ENCODE data around the gene TRABD2B. TPM values are rescaled to one million over a fixed set of nuclear protein-coding genes. Genes with fewer than 3 reads are reported as not detected.

TRABD2B gene
- polyA plus RNA-seq, 1 of the 3 experiments (the other 2 are of a cell fraction), result 0.03 TPM

DNA sequence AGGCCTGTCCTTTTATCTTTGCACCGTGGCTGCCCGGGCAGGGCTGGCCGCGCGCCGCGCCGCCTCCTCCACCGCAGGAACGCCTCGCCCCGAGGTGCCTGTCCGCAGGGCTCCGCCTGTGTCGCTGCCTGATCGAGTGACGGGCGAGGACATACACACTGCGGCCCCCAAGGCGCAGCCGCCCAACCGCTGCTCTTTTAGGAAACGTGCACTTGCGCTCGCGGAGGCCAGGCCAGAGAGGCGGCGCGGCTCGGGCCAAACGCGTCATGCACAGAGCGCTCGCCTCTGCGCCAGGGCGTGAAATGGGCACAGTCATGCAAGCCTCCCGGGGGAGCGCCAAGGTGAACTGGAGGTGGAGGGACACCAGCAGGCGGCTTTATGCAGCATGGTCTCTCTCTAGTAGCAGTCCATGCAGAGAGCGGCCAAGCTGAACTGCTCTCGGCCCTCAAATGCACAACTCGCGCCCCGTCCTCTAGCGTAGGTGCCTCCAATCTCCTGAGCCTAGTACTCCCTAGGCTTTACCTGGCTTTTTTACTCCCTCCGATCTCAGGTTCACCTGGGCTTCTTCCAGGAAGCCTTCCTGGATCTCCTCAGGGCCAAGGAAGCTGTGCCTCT is 12.9 kb downstream of the TRABD2B start (continued):
- TF ChIP-seq, protein P1, sequence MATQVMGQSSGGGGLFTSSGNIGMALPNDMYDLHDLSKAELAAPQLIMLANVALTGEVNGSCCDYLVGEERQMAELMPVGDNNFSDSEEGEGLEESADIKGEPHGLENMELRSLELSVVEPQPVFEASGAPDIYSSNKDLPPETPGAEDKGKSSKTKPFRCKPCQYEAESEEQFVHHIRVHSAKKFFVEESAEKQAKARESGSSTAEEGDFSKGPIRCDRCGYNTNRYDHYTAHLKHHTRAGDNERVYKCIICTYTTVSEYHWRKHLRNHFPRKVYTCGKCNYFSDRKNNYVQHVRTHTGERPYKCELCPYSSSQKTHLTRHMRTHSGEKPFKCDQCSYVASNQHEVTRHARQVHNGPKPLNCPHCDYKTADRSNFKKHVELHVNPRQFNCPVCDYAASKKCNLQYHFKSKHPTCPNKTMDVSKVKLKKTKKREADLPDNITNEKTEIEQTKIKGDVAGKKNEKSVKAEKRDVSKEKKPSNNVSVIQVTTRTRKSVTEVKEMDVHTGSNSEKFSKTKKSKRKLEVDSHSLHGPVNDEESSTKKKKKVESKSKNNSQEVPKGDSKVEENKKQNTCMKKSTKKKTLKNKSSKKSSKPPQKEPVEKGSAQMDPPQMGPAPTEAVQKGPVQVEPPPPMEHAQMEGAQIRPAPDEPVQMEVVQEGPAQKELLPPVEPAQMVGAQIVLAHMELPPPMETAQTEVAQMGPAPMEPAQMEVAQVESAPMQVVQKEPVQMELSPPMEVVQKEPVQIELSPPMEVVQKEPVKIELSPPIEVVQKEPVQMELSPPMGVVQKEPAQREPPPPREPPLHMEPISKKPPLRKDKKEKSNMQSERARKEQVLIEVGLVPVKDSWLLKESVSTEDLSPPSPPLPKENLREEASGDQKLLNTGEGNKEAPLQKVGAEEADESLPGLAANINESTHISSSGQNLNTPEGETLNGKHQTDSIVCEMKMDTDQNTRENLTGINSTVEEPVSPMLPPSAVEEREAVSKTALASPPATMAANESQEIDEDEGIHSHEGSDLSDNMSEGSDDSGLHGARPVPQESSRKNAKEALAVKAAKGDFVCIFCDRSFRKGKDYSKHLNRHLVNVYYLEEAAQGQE (IDR thresholded peaks at IDR 0.05; ENCODE audit: low read depth, low read length), result no peak
- no peak for TF ChIP-seq RFX5 (IDR thresholded peaks at IDR 0.05; ENCODE audit: low read length)

DNA sequence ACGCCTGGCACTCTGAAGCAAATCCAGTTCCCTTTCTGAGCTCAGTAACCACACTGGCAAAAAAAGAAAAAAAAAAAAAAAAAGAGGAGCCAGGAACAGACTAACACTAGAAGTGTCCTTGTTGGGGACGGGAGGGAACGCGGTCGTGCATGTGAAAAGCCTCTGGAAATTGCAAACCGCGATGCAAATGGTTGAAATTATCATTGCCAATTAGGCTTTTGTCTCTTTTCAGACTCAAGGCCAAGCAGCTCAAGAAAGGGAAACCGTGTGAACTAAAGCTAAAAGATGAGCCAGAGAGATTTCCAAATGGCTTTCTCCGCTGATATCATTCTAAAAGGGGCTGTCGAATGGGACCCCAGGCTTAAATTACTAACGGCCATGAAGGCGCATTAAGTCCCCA is 13.5 kb downstream of the TRABD2B start:
- Histone ChIP-seq H3K9ac (no peak overlapping the region), H4K20me1 (ENCODE audit: insufficient read depth) (no peaks in the 10 kb centered on the region), H3F3A (replicated peaks; ENCODE audit: insufficient read depth) (no peaks in the 10 kb centered on the region), H3K4me2 (no peak overlapping the region), H3K4me3 (ENCODE audit: low read depth in 2 of 2, low read length in 1 of 2) (no peak overlapping the region), H3K4me1 (ENCODE audit: control insufficient read depth in 1 of 2, insufficient read depth in 2 of 2, low read depth in 1 of 2, low read length in 1 of 2) (peaks cover 0 to 2% of the 10 kb centered on the region in 2 experiments; a peak in 1 of 4 replicates), H3K36me3 (replicated peaks in 1 of 2; ENCODE audit: control insufficient read depth in 1 of 2, insufficient read depth in 2 of 2, low read length in 1 of 2) (no peaks in the 10 kb centered on the region), H3K27ac (ENCODE audit: low read depth in 2 of 2, low read length in 1 of 2) (no peak overlapping the region), H3K27me3 (ENCODE audit: insufficient read depth) (no peaks in the 10 kb centered on the region), H3K79me2 (ENCODE audit: insufficient read depth) (no peaks in the 10 kb centered on the region), H3K9me3 (no peaks in the 10 kb centered on the region), H2AFZ (ENCODE audit: low read depth) (no peak overlapping the region), H3K9me2 (no peaks in the 10 kb centered on the region)
- 82% methylated on average over 12 of the region's 12 CpGs for WGBS (ENCODE audit: low lambda C conversion rate)
- no peak for TF ChIP-seq TAF1 (IDR thresholded peaks at IDR 0.05; ENCODE audit: borderline replicate concordance, low read depth, low read length)
- TF ChIP-seq CHD2 (IDR thresholded peaks at IDR 0.05; ENCODE audit: low read length, partially characterized antibody), result no peak
- TF ChIP-seq, protein P2, sequence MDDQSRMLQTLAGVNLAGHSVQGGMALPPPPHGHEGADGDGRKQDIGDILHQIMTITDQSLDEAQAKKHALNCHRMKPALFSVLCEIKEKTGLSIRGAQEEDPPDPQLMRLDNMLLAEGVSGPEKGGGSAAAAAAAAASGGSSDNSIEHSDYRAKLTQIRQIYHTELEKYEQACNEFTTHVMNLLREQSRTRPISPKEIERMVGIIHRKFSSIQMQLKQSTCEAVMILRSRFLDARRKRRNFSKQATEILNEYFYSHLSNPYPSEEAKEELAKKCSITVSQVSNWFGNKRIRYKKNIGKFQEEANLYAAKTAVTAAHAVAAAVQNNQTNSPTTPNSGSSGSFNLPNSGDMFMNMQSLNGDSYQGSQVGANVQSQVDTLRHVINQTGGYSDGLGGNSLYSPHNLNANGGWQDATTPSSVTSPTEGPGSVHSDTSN (IDR thresholded peaks at IDR 0.05), result no peak
- TF ChIP-seq, protein P3, sequence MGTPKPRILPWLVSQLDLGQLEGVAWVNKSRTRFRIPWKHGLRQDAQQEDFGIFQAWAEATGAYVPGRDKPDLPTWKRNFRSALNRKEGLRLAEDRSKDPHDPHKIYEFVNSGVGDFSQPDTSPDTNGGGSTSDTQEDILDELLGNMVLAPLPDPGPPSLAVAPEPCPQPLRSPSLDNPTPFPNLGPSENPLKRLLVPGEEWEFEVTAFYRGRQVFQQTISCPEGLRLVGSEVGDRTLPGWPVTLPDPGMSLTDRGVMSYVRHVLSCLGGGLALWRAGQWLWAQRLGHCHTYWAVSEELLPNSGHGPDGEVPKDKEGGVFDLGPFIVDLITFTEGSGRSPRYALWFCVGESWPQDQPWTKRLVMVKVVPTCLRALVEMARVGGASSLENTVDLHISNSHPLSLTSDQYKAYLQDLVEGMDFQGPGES (IDR thresholded peaks at IDR 0.05; ENCODE audit: low read depth, low read length), result no peak
- no peak for TF ChIP-seq NRF1 (IDR thresholded peaks at IDR 0.05; ENCODE audit: low read depth, low read length)
- TF ChIP-seq SMC3 (IDR thresholded peaks at IDR 0.05; ENCODE audit: low read depth, low read length), result no peak
- TF ChIP-seq, protein P4, sequence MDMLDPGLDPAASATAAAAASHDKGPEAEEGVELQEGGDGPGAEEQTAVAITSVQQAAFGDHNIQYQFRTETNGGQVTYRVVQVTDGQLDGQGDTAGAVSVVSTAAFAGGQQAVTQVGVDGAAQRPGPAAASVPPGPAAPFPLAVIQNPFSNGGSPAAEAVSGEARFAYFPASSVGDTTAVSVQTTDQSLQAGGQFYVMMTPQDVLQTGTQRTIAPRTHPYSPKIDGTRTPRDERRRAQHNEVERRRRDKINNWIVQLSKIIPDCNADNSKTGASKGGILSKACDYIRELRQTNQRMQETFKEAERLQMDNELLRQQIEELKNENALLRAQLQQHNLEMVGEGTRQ (IDR thresholded peaks at IDR 0.05; ENCODE audit: borderline replicate concordance, low read depth, low read length), result no peak
- TF ChIP-seq FOXJ3 (CRISPR knock-in tag; IDR thresholded peaks at IDR 0.05), result no peak
- CTCF ChIA-PET, result interaction anchor here (1.0 to 2.2 kb wide), 3 partner anchors 13 to 258 kb away, joined by 4 to 7 read pairs (median 5); partner anchors contain the start of gene TRABD2B
- no peak for DNase-seq
- POLR2A ChIA-PET, result no interaction called here

All from SK-N-SH (cell line).